Activated B cell treated with CpG ODN at 0.5 μM for 24 hours (primary cell): Measurements from ENCODE around the gene ISY1. TPM values are rescaled to one million over a fixed set of nuclear protein-coding genes. Genes with fewer than 3 reads are reported as not detected.
"Not testable (repeated sequence)": the region's sequence is repeated elsewhere in the genome, so short reads cannot be mapped to it uniquely, and the experiment has no call there.

Experiments
- ATAC-seq: fragments of 200-7000 bp; cut with Tn5 transposase; one replicate; pipeline ENCODE4 v1.10.0; 2021; ENCODE audit warnings: low read depth, mild to moderate bottlenecking, moderate library complexity
- CTCF ChIA-PET: fragments of 350-600 bp; sonication (Branson Sonifier 250); formaldehyde crosslinking; loops from one replicate; lab custom pipeline; 2021; ENCODE audit warnings: antibody characterized with exemption; lab: Charles Lee
- POLR2A ChIA-PET: fragments of 350-600 bp; sonication (Branson Sonifier 250); formaldehyde crosslinking; loops from one replicate; lab custom pipeline; 2021; ENCODE audit warnings: antibody characterized with exemption; lab: Charles Lee
- DNase-seq: peaks from one replicate; pipeline ENCODE4 v3.0.0; 2022
- H3K27ac Mint-ChIP-seq: one replicate; pipeline ENCODE4 v1.8.0; 2020; ENCODE audit warnings: mixed read lengths
- H3K27me3 Mint-ChIP-seq: one replicate; pipeline ENCODE4 v1.8.0; 2021; ENCODE audit warnings: mixed read lengths
- H3K36me3 Mint-ChIP-seq: one replicate; pipeline ENCODE4 v1.8.0; 2021; ENCODE audit warnings: low read depth, mixed read lengths
- H3K4me1 Mint-ChIP-seq: one replicate; pipeline ENCODE4 v1.8.0; 2021; ENCODE audit warnings: mixed read lengths
- H3K4me3 Mint-ChIP-seq: one replicate; pipeline ENCODE4 v1.8.0; 2020; ENCODE audit warnings: mild to moderate bottlenecking, mixed read lengths
- H3K9me3 Mint-ChIP-seq: one replicate; pipeline ENCODE4 v1.8.0; 2020; ENCODE audit warnings: mixed read lengths
- CTCF ChIP-seq: fragments of 200-600 bp; IDR thresholded peaks from one replicate; pipeline ENCODE4 v1.8.0; 2022; ENCODE audit warnings: antibody characterized with exemption, mild to moderate bottlenecking
- intact Hi-C: fragments of 100-400 bp; cut with micrococcal nuclease; formaldehyde crosslinking; loops from one replicate; pipeline ENCODE4 v1.15.1; 2024
- total RNA-seq: library from RNA; stranded (reverse); gene quantifications from 2 replicates; pipeline ENCODE4 v1.2.3, GENCODE V29; 2022

Gene ISY1
- total RNA-seq, 1 donor from 2014 or later, result 47.7 TPM

DNA sequence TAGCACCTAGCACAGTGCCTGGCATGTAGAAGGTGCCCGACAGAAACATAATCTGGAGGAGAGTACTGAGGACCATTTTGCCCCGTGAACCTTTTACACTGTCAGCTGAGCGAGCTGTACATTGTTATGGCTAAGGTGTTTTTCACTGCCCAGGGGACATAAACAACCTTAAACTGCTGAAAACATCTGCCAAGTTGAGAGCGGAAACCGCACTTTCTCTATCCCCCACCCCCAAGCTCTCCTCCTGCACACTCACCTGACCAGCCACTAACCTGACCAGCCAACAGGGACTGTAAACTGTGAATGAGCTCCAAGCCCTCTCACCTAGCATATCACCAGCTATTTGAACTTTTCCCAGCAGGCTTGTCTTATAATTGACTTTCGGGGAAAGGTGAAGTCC lies 56.8 kb downstream of the ISY1 start:
- Mint-ChIP-seq H3K4me1 (no peaks in the 10 kb centered on the region), H3K27ac (no peak overlapping the region), H3K27me3 (no peaks in the 10 kb centered on the region), H3K4me3 (no peak overlapping the region), H3K9me3 (no peaks in the 10 kb centered on the region), H3K36me3 (peaks cover 24% of the 10 kb centered on the region)
- ChIA-PET POLR2A (no interaction called here), CTCF (no interaction called here)
- ATAC-seq (no peak), DNase-seq (no peak)
- intact Hi-C loops, result no loop called here
- no peak for TF ChIP-seq CTCF

DNA sequence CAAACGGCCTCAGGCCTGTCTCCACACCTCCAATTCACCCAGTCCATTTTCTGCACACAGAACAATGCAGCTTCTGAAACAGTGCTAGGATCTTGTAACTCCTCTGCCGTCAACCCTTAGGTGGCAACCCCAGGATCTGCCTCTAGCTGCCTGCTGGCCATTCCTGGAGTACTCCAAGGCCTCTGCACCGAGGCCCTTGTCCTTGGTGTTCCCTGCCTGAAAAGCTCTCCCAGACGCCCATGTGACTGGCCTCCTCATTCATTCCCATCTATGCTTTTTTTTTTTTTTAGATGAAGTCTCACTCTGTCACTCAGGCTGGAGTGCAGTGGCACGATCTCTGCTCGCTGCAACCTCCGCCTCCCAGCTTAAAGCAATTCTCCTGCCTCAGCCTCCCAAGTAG lies 57.6 kb downstream of the ISY1 start:
- Mint-ChIP-seq H3K36me3 (peaks cover 20% of the 10 kb centered on the region), H3K4me3 (no peak overlapping the region), H3K4me1 (no peaks in the 10 kb centered on the region), H3K9me3 (no peaks in the 10 kb centered on the region), H3K27me3 (no peaks in the 10 kb centered on the region), H3K27ac (no peak overlapping the region)
- ChIA-PET CTCF (no interaction called here), POLR2A (no interaction called here)
- DNase-seq, result no peak
- no peak for ATAC-seq
- no peak for TF ChIP-seq CTCF
- intact Hi-C loops, result no loop called here

DNA sequence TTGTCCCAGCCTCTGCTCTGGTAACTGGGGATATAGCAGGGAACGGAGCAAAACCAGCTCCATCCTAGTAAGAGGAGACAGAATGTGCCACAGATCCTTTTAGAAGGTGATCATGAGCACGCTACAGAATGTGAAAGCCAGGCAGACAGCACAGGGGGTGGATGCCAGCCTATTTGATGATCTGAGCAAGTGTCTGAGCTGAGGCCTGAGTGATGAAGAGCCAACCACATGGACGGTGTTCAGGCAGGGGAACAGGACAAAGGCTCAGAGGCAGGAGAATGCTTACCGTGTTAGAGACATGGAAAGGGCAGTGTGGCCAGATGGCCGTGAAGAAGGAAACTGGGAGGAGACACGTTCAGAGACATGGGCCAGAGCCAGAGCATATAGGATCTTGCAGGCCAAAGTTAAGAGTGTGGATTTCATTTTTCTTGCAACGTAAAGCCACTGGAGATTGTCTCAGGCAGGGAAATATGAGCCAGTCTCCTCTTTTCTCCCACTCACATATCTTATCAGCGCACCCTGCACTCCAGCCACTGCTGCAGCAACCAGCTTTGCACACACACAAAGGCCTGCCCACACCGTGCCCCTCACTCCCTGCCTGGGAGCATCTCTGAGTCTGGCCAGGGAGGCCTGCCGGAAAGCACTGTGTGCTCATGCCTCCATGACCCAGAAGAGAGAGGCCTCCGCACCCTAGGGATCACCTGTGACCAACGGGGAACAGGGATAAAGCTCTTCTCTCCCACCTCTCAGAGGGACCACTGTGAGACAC lies 59.3 kb downstream of the ISY1 start:
- H3K27ac Mint-ChIP-seq, result no peak overlapping the region
- no peaks in the 10 kb centered on the region for H3K9me3 Mint-ChIP-seq
- intact Hi-C loops, result no loop called here
- ATAC-seq, result no peak
- H3K4me1 Mint-ChIP-seq, result no peaks in the 10 kb centered on the region
- no peak for TF ChIP-seq CTCF
- ChIA-PET CTCF (no interaction called here), POLR2A (interaction anchor here (0.6 kb wide), 1 partner anchor 28 kb away, joined by 5 read pairs; no protein-coding TSS in a partner anchor)
- DNase-seq, result no peak
- peaks cover 19% of the 10 kb centered on the region for H3K36me3 Mint-ChIP-seq
- no peaks in the 10 kb centered on the region for H3K27me3 Mint-ChIP-seq
- H3K4me3 Mint-ChIP-seq, result no peak overlapping the region

DNA sequence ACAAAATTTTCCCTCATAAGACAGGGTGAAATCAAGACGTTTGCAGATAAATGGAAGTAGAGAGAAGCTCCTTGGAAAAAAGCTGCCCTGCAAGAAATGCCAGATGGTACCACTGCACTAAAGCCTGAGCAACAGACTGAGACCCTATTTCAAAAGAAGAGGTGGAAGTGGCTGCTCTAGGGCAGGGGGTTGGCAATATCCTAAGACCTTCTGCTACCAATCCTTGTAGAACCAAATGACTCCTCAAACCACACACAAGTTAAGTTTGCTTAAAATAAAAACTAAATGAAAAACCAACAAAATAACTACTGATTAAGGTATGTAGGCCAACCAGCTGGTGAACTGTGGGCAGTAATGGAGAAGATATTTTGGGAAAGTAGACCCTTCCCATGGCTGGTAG lies 60.6 kb downstream of the ISY1 start:
- Mint-ChIP-seq H3K4me1 (no peaks in the 10 kb centered on the region), H3K4me3 (no peak overlapping the region), H3K9me3 (no peaks in the 10 kb centered on the region), H3K27me3 (no peaks in the 10 kb centered on the region), H3K36me3 (peaks cover 23% of the 10 kb centered on the region), H3K27ac (no peak overlapping the region)
- DNase-seq (no peak), ATAC-seq (no peak)
- intact Hi-C loops, result no loop called here
- TF ChIP-seq CTCF, result no peak
- ChIA-PET POLR2A (no interaction called here), CTCF (interaction anchor here (1.4 kb wide), 1 partner anchor 130 kb away, joined by 3 read pairs; no protein-coding TSS in a partner anchor)

- intact Hi-C loops, result no loop called here
- ATAC-seq (no peak), DNase-seq (no peak)
- H3K4me3 Mint-ChIP-seq, result no peak overlapping the region
- peaks cover 42% of the 10 kb centered on the region for H3K36me3 Mint-ChIP-seq
- POLR2A ChIA-PET, result no interaction called here
- no peaks in the 10 kb centered on the region for H3K9me3 Mint-ChIP-seq
- no peak overlapping the region for H3K27ac Mint-ChIP-seq
- no peak for TF ChIP-seq CTCF
- CTCF ChIA-PET, result no interaction called here
- no peaks in the 10 kb centered on the region for H3K27me3 Mint-ChIP-seq
- H3K4me1 Mint-ChIP-seq, result no peaks in the 10 kb centered on the region
These were observed 65.6 kb downstream of the ISY1 start for GRCh38 chr3:129095285-129095684.

DNA sequence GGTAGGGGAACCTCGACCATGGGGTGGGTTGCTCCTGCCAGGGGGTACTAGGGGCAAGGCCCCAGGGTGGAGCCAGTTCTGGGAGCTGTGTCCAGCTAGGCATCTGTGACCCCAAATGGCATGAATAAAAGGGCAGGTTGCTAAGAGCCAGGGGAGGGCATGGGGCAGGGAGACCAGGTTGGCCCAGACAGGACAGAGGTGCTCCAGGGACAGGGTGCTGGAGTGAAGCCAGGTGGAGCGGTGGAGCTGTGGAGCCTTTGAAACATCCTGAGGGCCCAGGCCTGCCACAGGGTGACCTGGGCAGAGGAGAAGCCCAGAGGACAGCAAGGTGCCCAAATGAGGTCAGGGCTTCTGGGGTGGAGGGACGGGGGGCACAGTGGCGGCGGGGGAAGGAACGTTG lies 72.6 kb downstream of the ISY1 start:
- CTCF ChIA-PET, H3K9me3 Mint-ChIP-seq, H3K27ac Mint-ChIP-seq, DNase-seq, H3K4me1 Mint-ChIP-seq, ATAC-seq, H3K27me3 Mint-ChIP-seq, POLR2A ChIA-PET, intact Hi-C loops, H3K4me3 Mint-ChIP-seq: not testable (repeated sequence)
- peaks cover 12% of the 10 kb centered on the region for H3K36me3 Mint-ChIP-seq

GRCh38 chr3:129087904-129088303 lies 73.0 kb downstream of the ISY1 start:
- CTCF ChIA-PET, POLR2A ChIA-PET, intact Hi-C loops, H3K4me3 Mint-ChIP-seq, DNase-seq, H3K27ac Mint-ChIP-seq, H3K27me3 Mint-ChIP-seq, H3K9me3 Mint-ChIP-seq, H3K4me1 Mint-ChIP-seq, H3K36me3 Mint-ChIP-seq: not testable (repeated sequence)
- ATAC-seq, result peak; percentile 64
